Measurements from ENCODE around the gene CRYBG3.

Gene CRYBG3

DNA sequence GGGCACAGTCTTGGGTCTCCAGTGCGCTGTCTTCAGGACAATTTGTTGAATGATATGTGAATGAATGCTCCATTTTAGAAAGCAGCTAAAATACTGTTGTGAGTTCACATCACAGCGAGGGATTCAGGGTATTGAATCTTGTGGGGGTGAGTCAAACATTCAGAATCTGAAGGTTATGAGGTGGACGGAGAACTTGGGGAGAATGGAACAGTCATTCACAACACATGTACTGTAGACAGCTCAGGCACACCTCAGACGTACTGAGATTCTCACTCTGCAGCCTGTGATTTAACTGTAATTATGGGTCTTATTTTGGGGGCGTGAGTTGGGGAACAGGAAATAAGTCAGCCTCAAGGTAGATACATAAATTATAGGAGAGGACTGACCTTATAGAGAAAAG lies 13.9 kb downstream of the CRYBG3 start:
- TF ChIP-seq, protein P1, sequence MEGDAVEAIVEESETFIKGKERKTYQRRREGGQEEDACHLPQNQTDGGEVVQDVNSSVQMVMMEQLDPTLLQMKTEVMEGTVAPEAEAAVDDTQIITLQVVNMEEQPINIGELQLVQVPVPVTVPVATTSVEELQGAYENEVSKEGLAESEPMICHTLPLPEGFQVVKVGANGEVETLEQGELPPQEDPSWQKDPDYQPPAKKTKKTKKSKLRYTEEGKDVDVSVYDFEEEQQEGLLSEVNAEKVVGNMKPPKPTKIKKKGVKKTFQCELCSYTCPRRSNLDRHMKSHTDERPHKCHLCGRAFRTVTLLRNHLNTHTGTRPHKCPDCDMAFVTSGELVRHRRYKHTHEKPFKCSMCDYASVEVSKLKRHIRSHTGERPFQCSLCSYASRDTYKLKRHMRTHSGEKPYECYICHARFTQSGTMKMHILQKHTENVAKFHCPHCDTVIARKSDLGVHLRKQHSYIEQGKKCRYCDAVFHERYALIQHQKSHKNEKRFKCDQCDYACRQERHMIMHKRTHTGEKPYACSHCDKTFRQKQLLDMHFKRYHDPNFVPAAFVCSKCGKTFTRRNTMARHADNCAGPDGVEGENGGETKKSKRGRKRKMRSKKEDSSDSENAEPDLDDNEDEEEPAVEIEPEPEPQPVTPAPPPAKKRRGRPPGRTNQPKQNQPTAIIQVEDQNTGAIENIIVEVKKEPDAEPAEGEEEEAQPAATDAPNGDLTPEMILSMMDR (IDR thresholded peaks at IDR 0.05; ENCODE audit: low read depth, low read length) = no peak
- no peak overlapping the region for H3K4me3 ChIP-seq (ENCODE audit: low read depth, low read length)

GRCh38 chr3:97838393-97838792 lies 16.6 kb downstream of the CRYBG3 start:
- TF ChIP-seq, protein P1 (IDR thresholded peaks at IDR 0.05; ENCODE audit: low read depth, low read length) = no peak
- no peak overlapping the region for H3K4me3 ChIP-seq (ENCODE audit: low read depth, low read length)

DNA sequence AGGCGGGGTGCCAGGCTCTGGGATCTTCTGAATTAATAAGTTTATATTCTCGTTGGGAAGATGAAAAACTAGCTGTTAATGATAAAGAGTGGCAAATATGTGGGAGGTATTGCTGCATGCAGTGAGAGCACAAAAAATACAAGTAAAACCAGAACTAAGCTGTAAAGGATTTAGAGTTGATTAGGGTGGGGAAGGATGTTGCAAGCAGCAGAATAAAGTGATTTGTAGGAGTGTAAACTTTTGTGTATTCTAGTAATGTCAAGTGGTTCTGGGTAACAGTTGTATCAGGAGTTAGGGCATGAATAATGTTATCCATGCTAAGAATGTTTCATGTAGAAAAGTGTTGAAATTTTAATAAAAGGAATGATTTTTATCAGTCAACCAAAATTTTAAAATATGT lies 18.1 kb downstream of the CRYBG3 start:
- TF ChIP-seq, protein P1 (IDR thresholded peaks at IDR 0.05; ENCODE audit: low read depth, low read length) = no peak
- H3K4me3 ChIP-seq (ENCODE audit: low read depth, low read length) = no peak overlapping the region

GRCh38 chr3:97841304-97841703 lies 19.5 kb downstream of the CRYBG3 start:
- TF ChIP-seq, protein P1 (IDR thresholded peaks at IDR 0.05; ENCODE audit: low read depth, low read length) = no peak
- H3K4me3 ChIP-seq (ENCODE audit: low read depth, low read length) = no peak overlapping the region

DNA sequence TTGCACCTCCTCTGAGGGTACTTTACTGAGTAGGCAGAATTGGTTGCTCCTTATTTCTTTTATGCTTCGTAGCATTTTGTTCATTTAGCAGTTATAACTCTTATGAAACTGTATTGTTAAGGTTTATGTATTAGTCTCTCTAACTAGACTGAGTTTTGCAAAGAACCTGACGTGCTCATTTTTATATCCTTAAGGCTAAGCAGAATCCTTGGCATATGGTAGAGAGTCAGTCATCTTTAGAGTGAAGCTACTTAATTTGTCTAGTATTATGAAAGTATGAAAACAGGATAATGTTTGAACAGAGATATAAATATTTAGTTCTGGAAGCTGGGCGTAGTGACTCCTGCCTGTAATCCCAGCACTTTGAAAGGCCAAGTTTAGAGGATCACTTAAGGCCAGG lies 20.1 kb downstream of the CRYBG3 start:
- TF ChIP-seq, protein P1 (IDR thresholded peaks at IDR 0.05; ENCODE audit: low read depth, low read length) = no peak
- no peak overlapping the region for H3K4me3 ChIP-seq (ENCODE audit: low read depth, low read length)

DNA sequence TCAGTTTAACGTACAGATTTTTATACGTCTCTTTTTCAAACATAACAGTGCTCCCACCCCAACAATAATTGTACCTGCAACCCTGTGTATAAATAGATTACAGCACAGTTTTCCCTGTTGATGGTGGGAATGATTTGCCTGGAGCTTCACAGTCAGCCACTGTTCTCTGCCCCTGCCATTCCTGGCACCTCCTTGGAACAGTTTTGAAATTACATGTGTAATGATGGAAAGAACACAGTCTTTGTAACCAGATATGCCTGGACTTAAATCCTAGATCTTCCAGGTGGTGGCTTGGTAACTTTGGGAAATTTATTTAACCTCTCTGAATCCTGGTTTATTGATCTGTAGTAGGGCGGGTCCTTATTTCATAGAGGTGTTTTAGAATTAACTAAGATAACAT lies 27.0 kb downstream of the CRYBG3 start:
- no peak overlapping the region for H3K4me3 ChIP-seq (ENCODE audit: low read depth, low read length)
- TF ChIP-seq, protein P1 (IDR thresholded peaks at IDR 0.05; ENCODE audit: low read depth, low read length) = no peak

DNA sequence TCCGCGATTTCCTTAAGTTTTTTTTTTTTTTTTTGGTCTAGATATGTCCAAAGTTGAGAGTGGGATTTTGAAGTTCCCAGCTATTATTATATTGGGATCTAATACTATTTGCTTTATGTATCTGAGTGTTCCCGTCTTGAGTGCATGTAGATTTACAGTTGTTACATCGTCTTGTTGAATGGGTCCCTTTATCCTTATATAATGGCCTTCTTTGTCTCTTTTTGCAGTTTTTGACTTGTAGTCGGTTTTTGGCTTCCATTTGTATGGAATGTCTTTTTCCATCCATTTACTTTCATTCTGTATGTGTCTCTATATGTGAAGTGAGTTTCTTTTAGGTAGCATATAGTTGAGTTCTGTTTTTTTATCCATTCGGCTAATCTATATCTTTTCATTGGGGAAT lies 35.6 kb downstream of the CRYBG3 start:
- H3K4me3 ChIP-seq (ENCODE audit: low read depth, low read length) = no peak overlapping the region
- TF ChIP-seq, protein P1 (IDR thresholded peaks at IDR 0.05; ENCODE audit: low read depth, low read length) = no peak

Data from WI38 (cell line).